ENCODE results near the gene ASPM.

- no peak for TF ChIP-seq YY1 (IDR thresholded peaks at IDR 0.05; ENCODE audit: insufficient read depth, insufficient read length)
- no peak for TF ChIP-seq SUZ12 (IDR thresholded peaks at IDR 0.05; ENCODE audit: extremely low read depth, insufficient read depth, insufficient read length)
- TF ChIP-seq ZNF274 (IDR thresholded peaks at IDR 0.05; ENCODE audit: low read depth, low read length), result no peak
These were observed 83.8 kb downstream of the ASPM start for GRCh38 chr1:197062692-197063091.
